ENCODE results near the gene SNRPN.
"Not testable (repeated sequence)": the region's sequence is repeated elsewhere in the genome, so short reads cannot be mapped to it uniquely, and the experiment has no call there.

The SNRPN gene

GRCh38 chr15:24954783-24955530, at the start of gene SNRPN, which contains the start of gene SNURF:
Gene SNRPN, plus strand, starts transcription at chr15:24954987. Its CDS starts 19,467 bp downstream, at chr15:24974454.
Gene SNURF, plus strand, starts transcription at chr15:24954987. Its CDS starts 62 bp downstream, at chr15:24955049.
- DNase-seq = no peak

- no peak for DNase-seq
These were observed 38.3 kb upstream of the SNRPN start for GRCh38 chr15:24916305-24917009.

- DNase-seq = no peak
These were observed 37.4 kb upstream of the SNRPN start for GRCh38 chr15:24917431-24917830.

GRCh38 chr15:24919446-24919845, 35.3 kb upstream of the SNRPN start:
- no peak for DNase-seq

- not testable (repeated sequence) for DNase-seq
These were observed 32.0 kb upstream of the SNRPN start for GRCh38 chr15:24922781-24923180.

- DNase-seq = no peak
These were observed 30.6 kb upstream of the SNRPN start for GRCh38 chr15:24924153-24924552.

GRCh38 chr15:24924621-24925020, 30.2 kb upstream of the SNRPN start:
- no peak for DNase-seq

GRCh38 chr15:24931874-24932732, 22.7 kb upstream of the SNRPN start:
- DNase-seq = not testable (repeated sequence)

GRCh38 chr15:24933716-24934115, 21.1 kb upstream of the SNRPN start:
- no peak for DNase-seq

- not testable (repeated sequence) for DNase-seq
These were observed 16.6 kb upstream of the SNRPN start for GRCh38 chr15:24938224-24938623.

GRCh38 chr15:24940236-24940635, 14.6 kb upstream of the SNRPN start:
- DNase-seq = no peak

- no peak for DNase-seq
These were observed 11.4 kb upstream of the SNRPN start for GRCh38 chr15:24943361-24943760.

- no peak for DNase-seq
These were observed 9.8 kb upstream of the SNRPN start for GRCh38 chr15:24944954-24945353.

GRCh38 chr15:24945711-24946110, 9.1 kb upstream of the SNRPN start:
- DNase-seq = no peak

GRCh38 chr15:24948495-24948894, 6.3 kb upstream of the SNRPN start:
- DNase-seq = no peak

GRCh38 chr15:24955531-24955921, 739 bp downstream of the SNRPN start:
- no peak for DNase-seq

GRCh38 chr15:24956111-24956838, 1.5 kb downstream of the SNRPN start:
- DNase-seq = no peak

- DNase-seq = no peak
These were observed 2.9 kb downstream of the SNRPN start for GRCh38 chr15:24957691-24958090.

- DNase-seq = no peak
These were observed 7.2 kb downstream of the SNRPN start for GRCh38 chr15:24961967-24962366.

GRCh38 chr15:24962880-24963279, 8.1 kb downstream of the SNRPN start:
- DNase-seq = no peak

- DNase-seq = no peak
These were observed 11.7 kb downstream of the SNRPN start for GRCh38 chr15:24966364-24967103.

- no peak for DNase-seq
These were observed 16.3 kb downstream of the SNRPN start for GRCh38 chr15:24971052-24971451.

Measured in NCI-H1092 treated with DMSO at 0.1 percent for 48 hours (cell line).